ENCODE data around the gene PLK3.
"Not testable (repeated sequence)": the region's sequence is repeated elsewhere in the genome, so short reads cannot be mapped to it uniquely, and the experiment has no call there.

PLK3 gene

GRCh38 chr1:44828003-44828651 is 27.9 kb downstream of the PLK3 start:
- no peaks in the 10 kb centered on the region for H3K36me3 ChIP-seq (ENCODE audit: control insufficient read depth, insufficient read depth, low read length)
- H3K27ac ChIP-seq (ENCODE audit: insufficient read depth, low read length, poor library complexity, severe bottlenecking), result no peak overlapping the region
- H3K9me3 ChIP-seq (ENCODE audit: control insufficient read depth, low read length), result no peaks in the 10 kb centered on the region
- DNase-seq, result no peak
- H3K4me3 ChIP-seq (ENCODE audit: insufficient read depth, low read depth, low read length, poor library complexity, severe bottlenecking), result no peak overlapping the region
- no peaks in the 10 kb centered on the region for H3K4me1 ChIP-seq (ENCODE audit: control insufficient read depth, insufficient read depth, low read length, poor library complexity, severe bottlenecking)
- no peaks in the 10 kb centered on the region for H3K27me3 ChIP-seq (replicated peaks; ENCODE audit: control insufficient read depth, insufficient read depth, low read length, poor library complexity, severe bottlenecking)

DNA sequence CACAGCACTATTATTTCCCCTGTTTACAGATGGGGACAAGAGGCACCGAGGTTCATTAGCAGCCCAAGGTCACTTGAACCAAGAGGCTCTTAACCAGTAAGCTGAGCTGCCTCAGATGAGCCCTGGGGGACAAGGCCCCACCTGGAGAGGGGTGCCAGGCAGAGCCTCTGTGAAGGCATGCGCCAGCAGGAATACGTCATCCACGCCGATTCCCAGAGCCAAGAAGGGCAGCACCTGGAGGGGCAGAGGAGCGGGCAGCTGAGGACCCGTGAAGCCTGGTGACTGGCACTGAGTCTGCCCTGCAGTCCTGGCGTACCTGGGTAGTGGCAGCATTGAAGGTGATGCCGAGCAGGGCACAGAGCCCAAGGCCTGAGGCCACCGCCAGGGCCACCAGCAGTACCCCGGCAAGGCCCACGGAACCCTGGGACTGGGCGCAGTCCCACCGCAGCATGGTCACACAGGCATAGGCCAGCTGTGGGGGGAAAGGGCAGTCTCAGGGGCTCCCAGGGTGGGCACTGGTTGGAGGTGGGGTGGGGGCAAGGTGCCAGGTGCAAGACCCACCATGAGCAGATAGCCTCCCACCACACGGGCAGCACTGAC is 28.8 kb downstream of the PLK3 start:
- no peak overlapping the region for H3K27ac ChIP-seq (ENCODE audit: insufficient read depth, low read length, poor library complexity, severe bottlenecking)
- no peaks in the 10 kb centered on the region for H3K9me3 ChIP-seq (ENCODE audit: control insufficient read depth, low read length)
- DNase-seq, result no peak
- no peaks in the 10 kb centered on the region for H3K27me3 ChIP-seq (replicated peaks; ENCODE audit: control insufficient read depth, insufficient read depth, low read length, poor library complexity, severe bottlenecking)
- H3K4me1 ChIP-seq (ENCODE audit: control insufficient read depth, insufficient read depth, low read length, poor library complexity, severe bottlenecking), result no peaks in the 10 kb centered on the region
- no peaks in the 10 kb centered on the region for H3K36me3 ChIP-seq (ENCODE audit: control insufficient read depth, insufficient read depth, low read length)
- no peak overlapping the region for H3K4me3 ChIP-seq (ENCODE audit: insufficient read depth, low read depth, low read length, poor library complexity, severe bottlenecking)

- Histone ChIP-seq H3K36me3 (ENCODE audit: control insufficient read depth, insufficient read depth, low read length) (no peaks in the 10 kb centered on the region), H3K4me1 (ENCODE audit: control insufficient read depth, insufficient read depth, low read length, poor library complexity, severe bottlenecking) (no peaks in the 10 kb centered on the region), H3K27me3 (replicated peaks; ENCODE audit: control insufficient read depth, insufficient read depth, low read length, poor library complexity, severe bottlenecking) (no peaks in the 10 kb centered on the region), H3K9me3 (ENCODE audit: control insufficient read depth, low read length) (no peaks in the 10 kb centered on the region), H3K27ac (ENCODE audit: insufficient read depth, low read length, poor library complexity, severe bottlenecking) (no peak overlapping the region), H3K4me3 (ENCODE audit: insufficient read depth, low read depth, low read length, poor library complexity, severe bottlenecking) (no peak overlapping the region)
- no peak for DNase-seq
Observed at GRCh38 chr1:44829506-44830384, 29.6 kb downstream of the PLK3 start.

DNA sequence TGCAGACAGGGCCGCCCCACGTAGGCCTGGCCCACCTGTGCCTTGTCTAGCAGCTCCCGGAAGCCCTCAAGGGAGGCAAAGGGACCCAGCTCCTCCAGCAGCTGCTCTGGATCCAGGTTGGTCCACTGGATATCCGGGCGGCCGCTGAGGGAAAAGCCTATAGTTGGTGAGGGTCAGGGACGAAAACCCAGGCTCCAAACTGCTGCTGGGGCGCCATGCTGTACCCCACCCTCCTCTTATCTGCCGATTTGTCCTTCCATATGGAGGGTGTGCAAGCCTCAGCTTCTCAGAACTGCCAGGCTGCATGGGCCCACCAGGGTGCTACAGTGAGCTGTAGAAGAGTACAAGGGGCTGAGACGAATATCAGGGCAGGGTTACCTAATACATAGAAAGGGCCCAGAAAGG is 30.7 kb downstream of the PLK3 start:
- no peaks in the 10 kb centered on the region for H3K36me3 ChIP-seq (ENCODE audit: control insufficient read depth, insufficient read depth, low read length)
- no peaks in the 10 kb centered on the region for H3K27me3 ChIP-seq (replicated peaks; ENCODE audit: control insufficient read depth, insufficient read depth, low read length, poor library complexity, severe bottlenecking)
- DNase-seq, result no peak
- no peak overlapping the region for H3K4me3 ChIP-seq (ENCODE audit: insufficient read depth, low read depth, low read length, poor library complexity, severe bottlenecking)
- H3K4me1 ChIP-seq (ENCODE audit: control insufficient read depth, insufficient read depth, low read length, poor library complexity, severe bottlenecking), result no peaks in the 10 kb centered on the region
- no peaks in the 10 kb centered on the region for H3K9me3 ChIP-seq (ENCODE audit: control insufficient read depth, low read length)
- no peak overlapping the region for H3K27ac ChIP-seq (ENCODE audit: insufficient read depth, low read length, poor library complexity, severe bottlenecking)

DNA sequence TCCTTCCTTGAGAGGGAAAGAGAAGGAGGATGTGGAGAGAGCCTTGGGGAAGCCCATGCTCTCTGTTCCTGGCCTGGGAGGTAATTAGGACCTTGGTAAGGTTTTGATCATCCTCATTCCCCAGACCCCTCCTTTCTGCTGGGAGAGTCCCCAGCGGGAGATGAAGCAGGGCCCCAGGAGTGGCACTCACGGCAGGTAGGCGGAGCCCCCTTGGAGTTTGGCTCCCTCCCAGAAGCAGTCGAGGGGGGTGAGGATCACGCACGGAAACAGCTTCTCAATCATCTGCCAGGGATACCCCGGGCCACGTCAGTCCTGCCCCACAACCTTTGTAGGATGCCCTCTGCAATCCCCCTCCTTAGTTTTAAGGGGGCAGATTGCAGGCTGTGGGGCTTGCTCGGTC is 31.3 kb downstream of the PLK3 start:
- H3K27me3 ChIP-seq (replicated peaks; ENCODE audit: control insufficient read depth, insufficient read depth, low read length, poor library complexity, severe bottlenecking), result no peaks in the 10 kb centered on the region
- H3K4me3 ChIP-seq (ENCODE audit: insufficient read depth, low read depth, low read length, poor library complexity, severe bottlenecking), result no peak overlapping the region
- no peaks in the 10 kb centered on the region for H3K9me3 ChIP-seq (ENCODE audit: control insufficient read depth, low read length)
- no peak for DNase-seq
- H3K27ac ChIP-seq (ENCODE audit: insufficient read depth, low read length, poor library complexity, severe bottlenecking), result no peak overlapping the region
- no peaks in the 10 kb centered on the region for H3K4me1 ChIP-seq (ENCODE audit: control insufficient read depth, insufficient read depth, low read length, poor library complexity, severe bottlenecking)
- H3K36me3 ChIP-seq (ENCODE audit: control insufficient read depth, insufficient read depth, low read length), result no peaks in the 10 kb centered on the region

DNA sequence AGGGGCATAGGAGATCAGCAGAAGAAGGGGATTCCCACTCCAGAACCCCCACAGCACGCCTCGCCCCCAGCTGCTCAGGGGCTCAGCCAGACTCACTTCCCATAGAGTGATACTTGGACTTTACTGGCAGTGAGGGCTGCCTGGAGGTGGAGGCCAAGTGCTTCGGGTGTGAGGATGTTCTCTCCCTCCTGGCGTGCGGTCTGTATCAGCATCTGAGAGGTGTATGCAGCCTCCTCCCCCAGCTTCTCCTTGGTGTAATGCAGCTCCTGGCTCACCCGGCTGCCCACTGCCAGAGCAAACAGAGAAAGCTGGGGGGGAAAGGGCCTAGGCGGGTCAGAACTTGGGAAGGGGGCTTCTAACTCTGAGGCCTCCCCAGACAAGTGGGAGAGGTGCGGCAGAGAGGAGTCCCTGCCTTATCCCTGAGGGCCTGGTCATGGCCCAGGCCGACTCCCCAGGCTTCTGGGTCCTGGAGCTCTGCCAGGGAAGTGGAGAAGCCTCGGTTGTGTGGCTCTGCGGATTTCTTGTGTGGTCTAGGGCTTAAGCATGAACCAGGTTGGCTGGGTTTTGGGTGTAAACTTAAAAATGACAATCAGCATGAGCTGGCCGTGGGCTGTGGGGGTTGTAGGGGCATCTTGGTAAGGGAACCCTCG is 32.0 kb downstream of the PLK3 start:
- Histone ChIP-seq H3K27me3 (replicated peaks; ENCODE audit: control insufficient read depth, insufficient read depth, low read length, poor library complexity, severe bottlenecking) (no peaks in the 10 kb centered on the region), H3K36me3 (ENCODE audit: control insufficient read depth, insufficient read depth, low read length) (no peaks in the 10 kb centered on the region), H3K4me1 (ENCODE audit: control insufficient read depth, insufficient read depth, low read length, poor library complexity, severe bottlenecking) (no peaks in the 10 kb centered on the region), H3K4me3 (ENCODE audit: insufficient read depth, low read depth, low read length, poor library complexity, severe bottlenecking) (no peak overlapping the region), H3K9me3 (ENCODE audit: control insufficient read depth, low read length) (no peaks in the 10 kb centered on the region), H3K27ac (ENCODE audit: insufficient read depth, low read length, poor library complexity, severe bottlenecking) (no peak overlapping the region)
- no peak for DNase-seq

- DNase-seq, result no peak
- Histone ChIP-seq H3K27ac (ENCODE audit: insufficient read depth, low read length, poor library complexity, severe bottlenecking) (no peak overlapping the region), H3K4me3 (ENCODE audit: insufficient read depth, low read depth, low read length, poor library complexity, severe bottlenecking) (no peak overlapping the region)
Observed at GRCh38 chr1:44834328-44834727, 34.2 kb downstream of the PLK3 start.

DNA sequence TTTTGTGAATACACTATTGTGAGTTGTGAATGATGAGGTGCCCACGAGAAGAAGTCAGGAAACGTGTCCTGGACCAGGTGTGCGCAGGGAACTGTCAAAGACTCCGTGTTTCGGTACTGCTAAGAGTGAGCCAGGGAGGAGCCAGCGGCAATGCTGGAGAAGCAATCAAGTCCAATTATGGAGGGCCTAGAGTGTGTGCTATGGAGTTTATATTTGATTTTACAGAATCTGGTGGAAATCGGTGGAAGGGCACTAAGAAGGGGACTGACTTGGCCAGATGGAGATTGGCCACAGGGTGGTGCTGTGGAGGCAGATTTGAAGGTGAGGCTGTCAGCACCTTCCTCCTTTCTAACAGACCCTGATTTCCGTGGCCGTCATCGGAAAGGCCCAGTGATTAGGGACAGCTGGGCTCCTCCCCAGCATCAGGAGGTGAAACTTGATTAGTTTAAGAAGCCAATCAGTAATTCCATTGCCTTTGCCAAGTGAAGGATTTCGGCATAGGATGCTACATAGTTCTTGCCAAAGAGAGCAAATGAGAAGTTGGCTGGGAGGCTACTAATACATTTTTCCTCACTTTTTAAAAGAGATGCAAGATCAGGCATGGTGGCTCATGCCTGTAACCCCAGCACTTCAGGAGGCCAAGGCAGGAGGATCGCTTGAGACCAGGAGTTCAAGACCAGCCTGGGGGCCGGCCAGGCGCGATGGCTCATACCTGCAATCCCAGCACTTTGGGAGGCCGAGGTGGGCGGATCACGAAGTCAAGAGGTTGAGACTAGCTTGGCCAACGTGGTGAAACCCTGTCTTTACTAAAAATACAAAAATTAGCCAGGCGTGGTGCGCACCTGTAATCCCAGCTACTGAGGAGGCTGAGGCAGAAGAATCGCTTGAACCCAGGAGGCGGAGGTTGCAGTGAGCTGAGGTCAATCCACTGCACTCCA is 35.8 kb downstream of the PLK3 start:
- no peaks in the 10 kb centered on the region for H3K9me3 ChIP-seq (ENCODE audit: control insufficient read depth, low read length)
- peak overlapping the region; percentile 30 for H3K4me3 ChIP-seq (ENCODE audit: insufficient read depth, low read depth, low read length, poor library complexity, severe bottlenecking)
- H3K4me1 ChIP-seq (ENCODE audit: control insufficient read depth, insufficient read depth, low read length, poor library complexity, severe bottlenecking), result no peaks in the 10 kb centered on the region
- no peaks in the 10 kb centered on the region for H3K27me3 ChIP-seq (replicated peaks; ENCODE audit: control insufficient read depth, insufficient read depth, low read length, poor library complexity, severe bottlenecking)
- H3K27ac ChIP-seq (ENCODE audit: insufficient read depth, low read length, poor library complexity, severe bottlenecking), result no peak overlapping the region
- peak; percentile 55 to 69 (median 62) for DNase-seq
- H3K36me3 ChIP-seq (ENCODE audit: control insufficient read depth, insufficient read depth, low read length), result no peaks in the 10 kb centered on the region

More at GRCh38 chr1:44834328-44834727, 34.2 kb downstream of the PLK3 start:
- H3K27me3 ChIP-seq (replicated peaks; ENCODE audit: control insufficient read depth, insufficient read depth, low read length, poor library complexity, severe bottlenecking), result no peaks in the 10 kb centered on the region
- no peaks in the 10 kb centered on the region for H3K36me3 ChIP-seq (ENCODE audit: control insufficient read depth, insufficient read depth, low read length)
- H3K9me3 ChIP-seq (ENCODE audit: control insufficient read depth, low read length), result no peaks in the 10 kb centered on the region
- no peaks in the 10 kb centered on the region for H3K4me1 ChIP-seq (ENCODE audit: control insufficient read depth, insufficient read depth, low read length, poor library complexity, severe bottlenecking)

GRCh38 chr1:44838294-44838693 is 38.1 kb downstream of the PLK3 start:
- not testable (repeated sequence) for DNase-seq; H3K4me3 ChIP-seq (ENCODE audit: insufficient read depth, low read depth, low read length, poor library complexity, severe bottlenecking); H3K36me3 ChIP-seq (ENCODE audit: control insufficient read depth, insufficient read depth, low read length); H3K9me3 ChIP-seq (ENCODE audit: control insufficient read depth, low read length); H3K27me3 ChIP-seq (replicated peaks; ENCODE audit: control insufficient read depth, insufficient read depth, low read length, poor library complexity, severe bottlenecking); H3K27ac ChIP-seq (ENCODE audit: insufficient read depth, low read length, poor library complexity, severe bottlenecking); H3K4me1 ChIP-seq (ENCODE audit: control insufficient read depth, insufficient read depth, low read length, poor library complexity, severe bottlenecking)

Data from effector memory CD4-positive, alpha-beta T cell (primary cell).